T-helper 1 cell (primary cell): ENCODE measurements around the gene CDC14A.
"Not testable (repeated sequence)": the region's sequence is repeated elsewhere in the genome, so short reads cannot be mapped to it uniquely, and the experiment has no call there.

ENCODE experiments used
- DNase-seq, 5 donors: peaks; one replicate each; pipeline ENCODE4 v3.0.0-alpha.2; 2012 to 2020
- total RNA-seq, 4 donors: gene quantifications; one replicate each; lab custom pipeline; 2026; lab: John Stamatoyannopoulos, UW

The CDC14A gene
- 245 to 370 (median 309) reads per million in 4 donors for total RNA-seq

- peak; percentile 79 to 94 (median 85) for DNase-seq
These were observed at the start of gene CDC14A for GRCh38 chr1:100352267-100353070. CDC14A (plus strand) TSS chr1:100352506; CDS start chr1:100352955, 449 bp downstream.

GRCh38 chr1:100302739-100303138 is 49.6 kb upstream of the CDC14A start:
- no peak for DNase-seq

GRCh38 chr1:100304227-100304626 is 48.1 kb upstream of the CDC14A start:
- DNase-seq = no peak

GRCh38 chr1:100304921-100305320 is 47.4 kb upstream of the CDC14A start:
- no peak for DNase-seq

- no peak for DNase-seq
These were observed 46.4 kb upstream of the CDC14A start for GRCh38 chr1:100305954-100306353.

- DNase-seq = peak in 1 of 5 donors; percentile 65
These were observed 45.5 kb upstream of the CDC14A start for GRCh38 chr1:100306735-100307313.

- peak in 1 of 5 donors; percentile 61 for DNase-seq
These were observed 43.5 kb upstream of the CDC14A start for GRCh38 chr1:100308777-100309176.

- no peak for DNase-seq
These were observed 42.4 kb upstream of the CDC14A start for GRCh38 chr1:100309863-100310262.

- DNase-seq = no peak
These were observed 38.9 kb upstream of the CDC14A start for GRCh38 chr1:100313382-100313781.

GRCh38 chr1:100316622-100317021 is 35.7 kb upstream of the CDC14A start:
- DNase-seq = no peak

GRCh38 chr1:100320311-100321099 is 31.8 kb upstream of the CDC14A start:
- no peak for DNase-seq

GRCh38 chr1:100321100-100321493 is 31.2 kb upstream of the CDC14A start:
- DNase-seq = no peak

- DNase-seq = no peak
These were observed 30.8 kb upstream of the CDC14A start for GRCh38 chr1:100321506-100321905.

GRCh38 chr1:100322436-100323211 is 29.7 kb upstream of the CDC14A start:
- DNase-seq = no peak

- no peak for DNase-seq
These were observed 28.7 kb upstream of the CDC14A start for GRCh38 chr1:100323419-100324106.

- no peak for DNase-seq
These were observed 26.6 kb upstream of the CDC14A start for GRCh38 chr1:100325415-100326324.

- DNase-seq = not testable (repeated sequence)
These were observed 26.0 kb upstream of the CDC14A start for GRCh38 chr1:100326325-100326670.

- DNase-seq = no peak
These were observed 24.2 kb upstream of the CDC14A start for GRCh38 chr1:100328133-100328532.

- not testable (repeated sequence) for DNase-seq
These were observed 21.2 kb upstream of the CDC14A start for GRCh38 chr1:100331146-100331545.

GRCh38 chr1:100332331-100332730 is 20.0 kb upstream of the CDC14A start:
- DNase-seq = no peak

- no peak for DNase-seq
These were observed 16.9 kb upstream of the CDC14A start for GRCh38 chr1:100335436-100335835.
